ENCODE measurements around the gene KRTAP19-4.
"Not testable (repeated sequence)": the region's sequence is repeated elsewhere in the genome, so short reads cannot be mapped to it uniquely, and the experiment has no call there.

Gene KRTAP19-4, protein sequence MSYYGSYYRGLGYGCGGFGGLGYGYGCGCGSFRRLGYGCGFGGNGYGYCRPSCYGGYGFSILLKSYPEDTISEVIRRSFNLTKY

DNA sequence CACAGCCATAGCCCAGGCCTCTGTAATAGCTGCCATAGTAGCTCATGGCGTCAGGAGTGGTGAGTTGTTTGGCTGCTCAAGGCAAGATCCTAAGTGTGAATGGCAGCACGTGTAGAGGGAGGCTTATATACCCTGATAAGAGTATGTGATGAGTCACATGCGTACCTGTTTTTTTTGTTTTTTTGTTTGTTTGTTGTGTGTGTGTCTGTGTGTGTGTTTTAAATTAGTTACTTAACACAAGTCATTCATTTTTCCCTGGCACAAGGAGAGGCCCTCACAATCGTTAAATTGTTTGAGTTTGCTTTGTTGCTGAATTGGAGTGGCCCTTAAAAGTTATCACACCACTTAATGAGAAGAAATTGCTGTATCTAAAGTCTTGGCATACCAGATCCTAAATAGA lies at the start of gene KRTAP19-4:
Gene KRTAP19-4 (minus strand): TSS at position 101 of the 400 bp plus-strand sequence. CDS start 55 bp downstream, at position 46.
- no peak for FAIRE-seq
- DNase-seq (ENCODE audit: low spot score), result no peak

- no peak for FAIRE-seq
- no peak for DNase-seq (ENCODE audit: low spot score)
These were observed 44.8 kb upstream of the KRTAP19-4 start, which contains the start of gene KRTAP19-6 for GRCh38 chr21:30541764-30542163. Gene KRTAP19-6, minus strand, starts transcription at chr21:30541864. Its CDS starts 31 bp downstream, at chr21:30541833.

GRCh38 chr21:30518876-30519275 lies 21.9 kb upstream of the KRTAP19-4 start:
- FAIRE-seq (no peak), DNase-seq (ENCODE audit: low spot score) (no peak)

DNA sequence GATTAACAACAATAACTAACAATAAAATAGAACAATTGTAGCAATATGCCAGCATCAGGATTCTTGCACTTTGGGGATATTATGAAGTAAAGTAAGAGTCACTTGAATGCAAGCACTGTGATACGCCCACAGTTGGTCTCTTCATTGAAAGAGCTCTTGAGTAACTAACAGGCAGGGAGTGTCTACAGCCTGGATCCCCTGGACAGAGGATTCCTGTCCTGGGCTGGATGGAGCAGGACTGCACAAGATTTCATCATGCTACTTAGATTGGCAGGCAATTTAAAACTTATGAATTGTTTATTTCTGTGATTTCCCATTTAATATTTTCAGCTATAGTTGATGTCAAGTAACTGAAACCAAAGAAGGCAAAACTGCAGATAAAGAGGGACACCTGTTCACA lies 18.7 kb upstream of the KRTAP19-4 start:
- no peak for DNase-seq (ENCODE audit: low spot score)
- FAIRE-seq, result no peak

DNA sequence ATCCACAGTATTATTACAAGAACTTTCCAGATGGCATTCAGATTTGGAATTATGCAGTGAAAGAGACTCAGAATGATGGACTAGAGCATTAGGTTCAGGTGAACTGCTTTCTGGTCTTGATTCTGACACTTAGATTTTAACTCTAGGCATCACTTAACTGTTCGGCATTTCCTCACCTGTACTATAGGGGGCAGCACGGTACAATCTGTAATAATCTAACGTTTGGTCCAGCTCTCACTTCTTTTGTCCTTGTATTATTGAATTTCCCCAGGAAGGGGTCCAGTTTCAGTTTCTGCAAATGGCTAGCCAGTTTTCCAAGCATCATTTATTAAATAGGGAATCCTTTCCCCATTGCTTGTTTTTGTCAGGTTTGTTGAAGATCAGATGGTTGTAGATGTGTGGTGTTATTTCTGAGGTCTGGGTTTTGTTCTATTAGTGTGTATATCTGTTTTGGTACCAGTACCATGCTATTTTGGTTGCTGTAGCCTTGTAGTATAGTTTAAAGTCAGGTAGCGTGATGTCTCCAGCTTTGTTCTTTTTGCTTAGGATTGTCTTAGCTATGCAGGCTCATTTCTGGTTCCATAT lies 8.7 kb upstream of the KRTAP19-4 start:
- DNase-seq (ENCODE audit: low spot score); FAIRE-seq: not testable (repeated sequence)

DNA sequence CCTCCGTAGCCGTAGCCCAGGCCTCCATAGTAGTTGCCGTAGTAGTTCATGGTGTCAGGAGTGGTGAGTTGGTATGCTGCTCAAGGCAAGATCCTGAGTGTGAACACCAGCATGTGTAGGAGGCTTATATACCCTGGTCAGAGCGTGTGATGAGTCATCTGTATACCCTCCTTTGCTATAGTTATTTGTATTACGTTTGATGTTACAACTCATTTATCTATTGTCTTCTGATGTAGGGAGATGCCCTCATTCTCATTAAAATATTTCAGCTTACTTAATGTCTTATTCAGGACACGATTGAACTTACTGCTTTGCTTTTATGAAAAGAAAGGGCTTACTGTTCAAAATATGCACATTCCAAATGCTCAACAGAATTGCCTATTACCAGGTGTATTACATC lies 5.1 kb upstream of the KRTAP19-4 start, which contains the start of gene KRTAP19-5:
Gene KRTAP19-5 (minus strand): TSS at position 101 of the 400 bp plus-strand sequence. CDS start 51 bp downstream, at position 50.
- FAIRE-seq, result no peak

GRCh38 chr21:30491963-30492428 lies 5.0 kb downstream of the KRTAP19-4 start, which contains the start of gene KRTAP19-3:
Gene KRTAP19-3, minus strand, starts transcription at chr21:30492013. Its CDS starts 56 bp downstream, at chr21:30491957.
- DNase-seq (ENCODE audit: low spot score), result no peak
- FAIRE-seq, result no peak

More for the DNA sequence above, 5.1 kb upstream of the KRTAP19-4 start, which contains the start of gene KRTAP19-5:
- DNase-seq (ENCODE audit: low spot score), result no peak

- DNase-seq (ENCODE audit: low spot score) (no peak), FAIRE-seq (no peak)
These were observed 9.6 kb downstream of the KRTAP19-4 start, which contains the start of gene KRTAP19-2 for GRCh38 chr21:30487336-30487735. Gene KRTAP19-2, minus strand, starts transcription at chr21:30487436. Its CDS starts 88 bp downstream, at chr21:30487348.

GRCh38 chr21:30486180-30486579 lies 10.8 kb downstream of the KRTAP19-4 start:
- FAIRE-seq, result no peak
- no peak for DNase-seq (ENCODE audit: low spot score)

DNA sequence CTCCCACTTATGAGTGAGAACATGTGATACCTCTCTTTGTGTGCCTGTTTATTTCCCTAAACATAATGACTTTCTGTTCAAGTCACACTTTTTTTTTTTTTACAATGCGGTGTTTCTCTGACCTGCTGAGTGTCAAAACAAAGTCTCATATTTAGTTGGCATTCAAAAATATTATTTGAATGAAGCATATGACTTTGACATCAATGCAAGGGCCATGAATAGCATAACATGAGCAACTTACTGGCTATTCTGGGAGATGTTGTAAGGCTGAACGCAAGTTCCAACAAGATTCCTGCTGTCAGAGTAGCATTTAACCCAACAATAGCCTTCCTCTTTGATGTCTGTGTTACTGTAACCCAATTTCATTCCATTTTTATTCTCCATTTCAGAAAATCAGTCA lies 14.8 kb downstream of the KRTAP19-4 start:
- DNase-seq (ENCODE audit: low spot score), result no peak
- no peak for FAIRE-seq

DNA sequence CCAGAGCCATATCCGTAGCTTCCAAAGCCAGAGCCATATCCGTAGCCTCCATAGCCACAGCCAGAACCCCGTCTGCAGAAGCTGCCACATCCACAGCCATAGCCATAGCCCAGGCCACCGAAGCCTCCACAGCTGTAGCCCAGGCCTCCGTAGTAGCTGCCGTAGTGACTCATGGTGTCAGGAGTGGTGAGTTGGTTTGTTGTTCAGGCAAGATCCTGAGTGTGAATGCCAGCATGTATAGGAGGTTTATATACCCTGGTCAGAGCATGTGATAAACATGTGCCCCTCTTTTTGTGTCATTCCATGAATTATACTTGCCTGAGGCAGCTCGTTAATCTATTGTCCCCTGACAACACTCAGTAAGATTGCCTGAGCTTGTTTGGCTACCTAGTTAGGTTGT lies 16.8 kb downstream of the KRTAP19-4 start, which contains the start of gene KRTAP19-1:
Gene KRTAP19-1 (minus strand): TSS at position 223 of the 400 bp plus-strand sequence. CDS start 50 bp downstream, at position 173.
- FAIRE-seq (no peak), DNase-seq (ENCODE audit: low spot score) (no peak)

- FAIRE-seq (no peak), DNase-seq (ENCODE audit: low spot score) (no peak)
These were observed 17.7 kb downstream of the KRTAP19-4 start for GRCh38 chr21:30479259-30479658.

GRCh38 chr21:30478004-30478403 lies 19.0 kb downstream of the KRTAP19-4 start:
- no peak for DNase-seq (ENCODE audit: low spot score)
- FAIRE-seq, result no peak

DNA sequence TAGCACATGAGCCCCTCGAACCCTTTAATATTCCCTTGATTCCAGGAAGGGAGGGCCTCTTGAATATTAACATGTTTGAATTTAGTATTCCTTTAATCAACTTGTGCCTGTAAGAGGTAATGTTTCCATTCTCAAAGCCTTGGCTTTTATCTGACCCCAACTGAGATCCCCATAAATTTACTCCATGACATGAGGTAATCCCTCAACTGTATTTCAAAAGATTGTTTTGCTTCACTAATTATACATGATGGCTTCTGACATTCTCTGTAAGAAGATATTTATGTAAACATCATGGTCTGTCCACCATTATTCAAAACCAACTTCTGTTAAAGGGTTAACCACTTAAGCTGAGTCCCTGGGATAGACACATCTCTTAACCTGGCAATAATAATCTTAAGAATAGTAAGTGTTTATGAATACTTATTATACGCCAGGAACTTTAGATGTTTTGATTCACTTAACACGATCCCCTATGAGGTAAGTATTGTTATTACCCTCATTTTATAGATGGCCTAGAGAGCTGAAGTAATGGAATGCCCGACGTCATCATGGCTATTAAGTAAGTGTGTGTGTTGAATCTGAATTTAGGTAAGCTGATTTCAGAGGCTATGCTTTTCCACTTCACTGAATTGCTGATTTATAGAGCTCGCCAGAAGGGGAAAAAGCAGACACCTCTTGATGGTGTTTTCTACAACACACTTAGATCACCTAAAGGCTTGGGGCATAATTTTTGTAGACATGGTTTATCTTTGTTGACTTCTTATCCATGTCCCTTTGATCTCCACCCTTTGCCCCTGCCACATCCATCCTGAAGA lies 27.9 kb downstream of the KRTAP19-4 start:
- DNase-seq (ENCODE audit: low spot score) (no peak), FAIRE-seq (no peak)

DNA sequence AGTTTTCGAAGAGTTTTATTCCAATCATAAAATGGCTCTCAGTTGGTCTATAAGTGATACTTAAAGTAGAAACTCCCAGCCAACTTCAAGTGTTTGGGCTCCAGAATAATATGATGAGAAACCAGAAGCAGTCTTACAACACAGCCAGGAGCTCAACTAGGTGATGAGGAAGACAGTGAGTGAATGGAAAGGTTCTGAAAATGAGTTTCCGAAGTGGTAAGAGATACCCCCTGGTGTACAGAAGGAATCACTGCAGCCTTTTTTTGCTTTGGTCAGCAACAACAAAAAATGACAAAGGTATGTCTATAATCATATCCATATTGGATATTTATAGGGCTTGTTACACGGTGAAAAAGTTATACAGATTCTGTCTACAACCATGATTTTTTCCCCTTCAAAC lies 33.3 kb downstream of the KRTAP19-4 start:
- DNase-seq (ENCODE audit: low spot score) (peak; percentile 7), FAIRE-seq (no peak)

DNA sequence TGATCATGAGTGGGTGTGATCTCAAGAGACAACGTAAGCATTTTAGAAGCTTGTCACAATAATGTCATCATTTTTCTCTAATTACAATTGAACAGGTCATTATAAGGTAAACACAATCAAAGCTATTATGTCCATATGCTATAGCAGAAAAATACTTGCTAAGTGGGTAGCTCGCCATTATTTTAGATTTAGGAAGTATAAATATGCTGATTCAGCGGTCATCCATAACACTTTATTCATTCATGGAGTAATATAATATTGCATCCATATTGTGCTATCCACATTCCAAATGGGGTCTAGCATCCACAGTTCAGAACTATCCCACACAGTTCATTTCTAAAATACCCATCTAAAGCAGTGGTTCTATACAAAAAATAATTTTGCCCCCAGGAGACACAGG lies 48.5 kb downstream of the KRTAP19-4 start:
- FAIRE-seq (no peak), DNase-seq (ENCODE audit: low spot score) (no peak)

GRCh38 chr21:30447056-30447455 lies 49.9 kb downstream of the KRTAP19-4 start:
- DNase-seq (ENCODE audit: low spot score) (no peak), FAIRE-seq (no peak)

Measured in RCC 7860 (cell line).